ENCODE measurements around the gene ATP1A2.

- TF ChIP-seq, protein P1, sequence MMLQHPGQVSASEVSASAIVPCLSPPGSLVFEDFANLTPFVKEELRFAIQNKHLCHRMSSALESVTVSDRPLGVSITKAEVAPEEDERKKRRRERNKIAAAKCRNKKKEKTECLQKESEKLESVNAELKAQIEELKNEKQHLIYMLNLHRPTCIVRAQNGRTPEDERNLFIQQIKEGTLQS (IDR thresholded peaks at IDR 0.05; ENCODE audit: insufficient read depth, low read depth, low read length) = no peak
- TF ChIP-seq SIX5 (IDR thresholded peaks at IDR 0.05; ENCODE audit: low read depth, low read length) = no peak
- TF ChIP-seq ZNF274 (IDR thresholded peaks at IDR 0.05; ENCODE audit: borderline replicate concordance, extremely low read depth, low read length) = no peak
- no peak for TF ChIP-seq POLR2AphosphoS5 (IDR thresholded peaks at IDR 0.05; ENCODE audit: low read depth, low read length)
- TF ChIP-seq CTCF (IDR thresholded peaks at IDR 0.05; ENCODE audit: control extremely low read depth in 1 of 3, insufficient read depth in 1 of 3, low read depth in 1 of 3, low read length in 3 of 3) = no peak
- no peak for TF ChIP-seq YY1 (IDR thresholded peaks at IDR 0.05; ENCODE audit: low read depth, low read length)
- no peak for TF ChIP-seq RAD21 (IDR thresholded peaks at IDR 0.05 in 1 of 2, conservative IDR thresholded peaks at IDR 0.05 in 1 of 2; ENCODE audit: low read depth in 2 of 2, low read length in 2 of 2)
- no peak for TF ChIP-seq HDAC6 (IDR thresholded peaks at IDR 0.05; ENCODE audit: low read depth, low read length)
- TF ChIP-seq POLR2A (IDR thresholded peaks at IDR 0.05; ENCODE audit: control extremely low read depth in 1 of 2, low read depth in 2 of 2, low read length in 2 of 2) = no peak
- no peak for TF ChIP-seq SIN3A (conservative IDR thresholded peaks at IDR 0.05 in 1 of 2, IDR thresholded peaks at IDR 0.05 in 1 of 2; ENCODE audit: low read depth in 1 of 2, low read length in 2 of 2)
These were observed 32.6 kb downstream of the ATP1A2 start for GRCh38 chr1:160148121-160148520.
